ENCODE data around the gene PLXNC1. TPM values are rescaled to one million over a fixed set of nuclear protein-coding genes. Genes with fewer than 3 reads are reported as not detected.

Gene PLXNC1
- total RNA-seq, 1 experiment from 2014 or later, result 0.30 TPM

GRCh38 chr12:94173660-94174265 is 25.4 kb downstream of the PLXNC1 start:
- Histone ChIP-seq H3K27ac (ENCODE audit: low read depth, low read length, poor library complexity, severe bottlenecking) (no peak overlapping the region), H3K27me3 (replicated peaks; ENCODE audit: insufficient read depth, low read depth, low read length, poor library complexity) (peaks cover 11% of the 10 kb centered on the region), H3K4me1 (ENCODE audit: insufficient read depth, low read length, poor library complexity, severe bottlenecking) (no peaks in the 10 kb centered on the region), H3K9me3 (ENCODE audit: low read depth, low read length, poor library complexity, severe bottlenecking) (no peaks in the 10 kb centered on the region), H3K4me3 (ENCODE audit: low read depth, low read length, poor library complexity, severe bottlenecking) (no peak overlapping the region), H3K36me3 (ENCODE audit: insufficient read depth, low read length, poor library complexity, severe bottlenecking) (no peaks in the 10 kb centered on the region)
- TF ChIP-seq EZH2 (IDR thresholded peaks at IDR 0.05; ENCODE audit: borderline replicate concordance, low read depth, low read length, poor library complexity, severe bottlenecking) (no peak), CTCF (conservative IDR thresholded peaks at IDR 0.05; ENCODE audit: low read depth, low read length) (no peak)
- ChIA-PET CTCF (no interaction called here), POLR2A (ENCODE audit: low non-redundant PET) (no interaction called here)
- no peak for DNase-seq (ENCODE audit: low spot score)
- no TSS peak for BruUV-seq (replicated peaks)
- intact Hi-C loops (cut with micrococcal nuclease; ENCODE audit: unreplicated experiment), result no loop called here

DNA sequence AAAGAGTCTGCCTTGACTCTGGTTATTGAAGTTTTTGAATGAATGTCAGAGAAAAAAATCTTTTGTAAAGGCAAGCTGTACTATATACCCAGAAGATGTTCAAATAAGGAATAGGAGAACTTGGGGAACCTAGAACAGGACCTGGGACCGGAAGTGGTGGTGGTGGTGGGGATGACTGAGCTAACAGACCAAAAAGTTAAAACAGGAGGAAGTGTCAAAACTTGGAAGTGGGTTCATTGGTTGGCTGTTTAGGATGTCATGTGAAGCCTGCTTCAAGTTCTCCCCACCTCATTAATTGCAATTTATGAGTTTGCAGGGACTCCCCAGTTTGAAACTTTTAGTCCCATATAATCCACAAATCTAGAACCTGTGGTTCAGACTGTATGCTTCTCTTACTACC is 26.2 kb downstream of the PLXNC1 start:
- H3K36me3 ChIP-seq (ENCODE audit: insufficient read depth, low read length, poor library complexity, severe bottlenecking), result no peaks in the 10 kb centered on the region
- H3K9me3 ChIP-seq (ENCODE audit: low read depth, low read length, poor library complexity, severe bottlenecking), result no peaks in the 10 kb centered on the region
- H3K27ac ChIP-seq (ENCODE audit: low read depth, low read length, poor library complexity, severe bottlenecking), result no peak overlapping the region
- ChIA-PET POLR2A (ENCODE audit: low non-redundant PET) (no interaction called here), CTCF (no interaction called here)
- BruUV-seq (replicated peaks), result no TSS peak
- TF ChIP-seq CTCF (conservative IDR thresholded peaks at IDR 0.05; ENCODE audit: low read depth, low read length) (no peak), EZH2 (IDR thresholded peaks at IDR 0.05; ENCODE audit: borderline replicate concordance, low read depth, low read length, poor library complexity, severe bottlenecking) (no peak)
- H3K4me1 ChIP-seq (ENCODE audit: insufficient read depth, low read length, poor library complexity, severe bottlenecking), result no peaks in the 10 kb centered on the region
- DNase-seq (ENCODE audit: low spot score), result no peak
- peaks cover 3% of the 10 kb centered on the region for H3K27me3 ChIP-seq (replicated peaks; ENCODE audit: insufficient read depth, low read depth, low read length, poor library complexity)
- intact Hi-C loops (cut with micrococcal nuclease; ENCODE audit: unreplicated experiment), result no loop called here
- no peak overlapping the region for H3K4me3 ChIP-seq (ENCODE audit: low read depth, low read length, poor library complexity, severe bottlenecking)

DNA sequence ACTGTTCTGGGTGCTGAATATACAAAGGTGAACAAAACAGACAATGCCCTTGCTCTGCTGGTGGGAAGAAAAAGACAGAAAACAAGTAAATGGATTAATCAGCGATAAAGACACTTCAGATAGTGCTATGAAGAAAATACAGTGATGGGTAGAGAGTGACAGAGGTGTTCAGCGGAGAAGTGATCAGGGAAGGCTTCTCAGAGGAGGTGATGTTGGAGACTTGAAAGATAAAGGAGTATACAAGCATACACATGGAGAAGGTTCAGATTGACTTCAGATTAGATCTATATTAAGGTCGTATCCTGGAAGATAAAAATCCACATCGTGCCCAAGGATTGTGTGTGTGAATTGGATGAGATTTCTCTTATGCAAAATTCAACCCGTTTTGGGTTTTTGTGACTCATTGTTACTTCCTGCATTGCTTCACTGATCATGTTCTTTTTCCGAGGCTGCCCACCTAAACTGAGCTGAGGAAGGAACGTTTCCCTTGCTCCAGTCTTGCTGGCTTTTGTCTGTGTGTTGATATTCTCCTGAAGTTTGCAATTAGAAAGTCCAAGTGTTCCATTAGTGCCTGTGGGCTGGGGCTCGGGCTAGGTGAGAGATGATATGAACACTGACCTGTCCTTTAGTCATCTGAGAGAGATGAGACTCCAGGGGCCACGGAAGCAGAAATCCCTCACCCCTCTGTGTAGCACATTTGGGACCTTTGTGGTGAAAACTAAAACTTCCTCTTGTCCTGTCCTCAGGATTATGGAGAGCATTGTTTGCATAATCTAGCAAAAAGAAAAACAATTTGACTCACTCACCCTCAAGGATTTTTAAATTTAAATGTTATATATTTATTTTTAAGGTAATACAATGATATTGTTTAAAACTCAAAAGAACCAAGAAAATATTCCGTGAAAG is 27.6 kb downstream of the PLXNC1 start:
- Histone ChIP-seq H3K4me1 (ENCODE audit: insufficient read depth, low read length, poor library complexity, severe bottlenecking) (no peaks in the 10 kb centered on the region), H3K27ac (ENCODE audit: low read depth, low read length, poor library complexity, severe bottlenecking) (no peak overlapping the region), H3K27me3 (replicated peaks; ENCODE audit: insufficient read depth, low read depth, low read length, poor library complexity) (peaks cover 2% of the 10 kb centered on the region), H3K9me3 (ENCODE audit: low read depth, low read length, poor library complexity, severe bottlenecking) (no peaks in the 10 kb centered on the region), H3K4me3 (ENCODE audit: low read depth, low read length, poor library complexity, severe bottlenecking) (no peak overlapping the region), H3K36me3 (ENCODE audit: insufficient read depth, low read length, poor library complexity, severe bottlenecking) (no peaks in the 10 kb centered on the region)
- POLR2A ChIA-PET (ENCODE audit: low non-redundant PET), result no interaction called here
- CTCF ChIA-PET, result no interaction called here
- DNase-seq (ENCODE audit: low spot score), result no peak
- BruUV-seq (replicated peaks), result no TSS peak
- intact Hi-C loops (cut with micrococcal nuclease; ENCODE audit: unreplicated experiment), result no loop called here
- TF ChIP-seq EZH2 (IDR thresholded peaks at IDR 0.05; ENCODE audit: borderline replicate concordance, low read depth, low read length, poor library complexity, severe bottlenecking), result no peak
- no peak for TF ChIP-seq CTCF (conservative IDR thresholded peaks at IDR 0.05; ENCODE audit: low read depth, low read length)
